HG02588 (cell line): ENCODE results near the gene ETS2.

Experiments
- ATAC-seq: cut with Tn5 transposase; IDR thresholded peaks from one replicate; pipeline ENCODE4 v1.9.1; 2021; ENCODE audit warnings: mild to moderate bottlenecking, moderate library complexity; ENCODE audit not compliant: unreplicated experiment

Gene ETS2

GRCh38 chr21:38777015-38777414 lies 28.7 kb upstream of the ETS2 start:
- ATAC-seq = no peak

GRCh38 chr21:38777531-38777930 lies 28.2 kb upstream of the ETS2 start:
- no peak for ATAC-seq

GRCh38 chr21:38780879-38781278 lies 24.9 kb upstream of the ETS2 start:
- ATAC-seq = no peak

- ATAC-seq = no peak
These were observed 21.1 kb upstream of the ETS2 start for GRCh38 chr21:38784458-38785266.

- ATAC-seq = no peak
These were observed 20.2 kb upstream of the ETS2 start for GRCh38 chr21:38785483-38785882.

GRCh38 chr21:38787016-38787415 lies 18.7 kb upstream of the ETS2 start:
- ATAC-seq = no peak

- no peak for ATAC-seq
These were observed 18.1 kb upstream of the ETS2 start for GRCh38 chr21:38787461-38788274.

GRCh38 chr21:38788275-38788905 lies 17.3 kb upstream of the ETS2 start:
- no peak for ATAC-seq

- no peak for ATAC-seq
These were observed 16.5 kb upstream of the ETS2 start for GRCh38 chr21:38789275-38789674.

GRCh38 chr21:38790059-38790458 lies 15.7 kb upstream of the ETS2 start:
- ATAC-seq = no peak

- ATAC-seq = no peak
These were observed 14.8 kb upstream of the ETS2 start for GRCh38 chr21:38790961-38791360.

- no peak for ATAC-seq
These were observed 12.9 kb upstream of the ETS2 start for GRCh38 chr21:38792676-38793459.

- no peak for ATAC-seq
These were observed 11.6 kb upstream of the ETS2 start for GRCh38 chr21:38793926-38794713.

GRCh38 chr21:38794978-38795377 lies 10.8 kb upstream of the ETS2 start:
- ATAC-seq = no peak

- no peak for ATAC-seq
These were observed 10.3 kb upstream of the ETS2 start for GRCh38 chr21:38795475-38795874.

- ATAC-seq = no peak
These were observed 9.3 kb upstream of the ETS2 start for GRCh38 chr21:38796424-38796823.

GRCh38 chr21:38797470-38797869 lies 8.3 kb upstream of the ETS2 start:
- no peak for ATAC-seq

- ATAC-seq = no peak
These were observed 7.6 kb upstream of the ETS2 start for GRCh38 chr21:38798081-38798480.

GRCh38 chr21:38798481-38798882 lies 7.2 kb upstream of the ETS2 start:
- no peak for ATAC-seq
